NAMALWA (cell line): Measurements from ENCODE around the gene MOXD1.

Experiments used
- DNase-seq: peaks from one replicate; pipeline ENCODE4 v3.0.0-alpha.2; 2015; ENCODE audit warnings: low spot score

MOXD1 gene

DNA sequence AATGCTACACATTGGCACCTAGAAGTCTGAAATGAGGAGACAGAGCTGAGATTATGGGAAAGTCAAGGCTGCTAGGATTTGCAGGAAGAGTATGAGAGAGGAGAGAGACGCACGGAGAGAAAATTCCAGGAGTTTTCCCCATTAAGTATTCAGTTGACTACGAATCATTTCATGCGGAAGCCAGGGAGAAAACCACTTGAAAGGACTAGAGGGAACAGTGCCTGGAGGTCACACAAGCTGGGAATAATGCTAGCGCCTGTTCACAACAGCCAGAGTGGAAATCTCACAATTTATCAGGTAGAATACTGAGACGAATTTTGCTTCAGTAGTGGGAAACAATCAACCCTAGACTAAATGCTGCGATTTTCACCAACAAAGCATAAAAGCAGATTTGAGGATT, 118.6 kb downstream of the MOXD1 start:
- DNase-seq: no peak

DNA sequence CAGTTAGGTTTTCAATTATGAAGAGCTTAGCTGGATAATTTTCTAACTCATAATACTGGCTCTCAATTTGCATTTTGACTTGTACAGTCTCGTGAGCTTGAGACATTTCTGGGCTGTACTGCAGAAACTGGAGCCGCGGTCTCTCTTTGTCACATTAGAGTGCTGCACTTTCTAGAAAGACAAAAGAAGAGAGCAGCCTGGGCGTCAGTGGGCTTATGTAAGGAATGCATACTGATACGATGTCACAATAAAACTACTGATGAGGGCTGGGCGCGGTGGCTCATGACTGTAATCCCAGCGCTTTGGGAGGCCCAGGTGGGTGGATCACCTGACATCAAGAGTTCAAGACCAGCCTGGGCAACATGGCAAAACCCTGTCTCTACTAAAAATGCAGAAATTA, 120.8 kb downstream of the MOXD1 start:
- DNase-seq: no peak

- DNase-seq: peak; percentile 91
Measured at GRCh38 chr6:132279592-132280139, 121.6 kb downstream of the MOXD1 start.

DNA sequence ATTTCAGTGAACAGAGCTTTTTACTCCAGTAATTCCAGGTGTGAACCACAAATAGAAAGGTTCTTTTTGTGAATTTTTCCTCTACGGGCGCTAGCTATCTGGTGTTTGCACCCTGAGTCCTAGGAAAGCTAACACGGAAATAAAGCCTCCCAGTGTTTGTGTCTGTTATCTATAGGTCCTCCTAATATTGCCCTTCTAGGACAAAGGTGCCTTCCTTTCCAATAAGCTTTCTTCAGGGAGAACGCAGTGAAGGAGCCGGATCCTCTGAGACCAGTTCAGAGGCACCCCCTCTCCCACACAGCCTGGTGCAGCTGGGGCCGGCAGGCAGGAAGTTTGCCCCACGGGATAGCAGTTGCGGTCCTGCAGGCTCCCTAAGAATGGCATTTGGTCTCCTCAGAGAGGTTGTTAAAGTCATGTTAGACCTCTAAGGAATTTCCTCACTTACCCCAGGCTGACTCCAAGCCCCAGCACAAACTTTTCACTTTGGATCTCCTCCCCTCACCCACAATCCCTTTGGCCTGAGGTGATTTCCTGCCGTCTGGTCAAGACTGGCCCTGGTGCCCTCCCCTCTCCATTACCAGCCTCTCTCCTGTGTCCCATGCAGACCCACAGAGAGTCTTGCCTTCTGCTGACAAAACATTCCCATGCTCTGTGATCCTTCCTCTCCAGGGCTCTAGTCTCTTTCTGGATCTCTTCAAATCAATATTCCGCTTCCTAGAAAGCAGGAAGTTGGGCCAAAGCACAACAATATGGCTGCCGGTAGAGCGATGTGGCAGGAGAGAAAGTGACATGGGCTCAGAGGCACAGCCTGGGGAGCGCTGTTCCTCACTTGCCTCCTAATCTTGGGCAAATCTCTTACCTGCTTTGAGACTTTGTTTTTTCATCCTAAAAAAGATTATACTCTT, 126.0 kb downstream of the MOXD1 start:
- no peak for DNase-seq

GRCh38 chr6:132272776-132273175, 128.5 kb downstream of the MOXD1 start:
- no peak for DNase-seq

GRCh38 chr6:132270726-132271402, 130.4 kb downstream of the MOXD1 start:
- peak; percentile 49 for DNase-seq

- DNase-seq: peak; percentile 53
Measured at GRCh38 chr6:132268666-132269065, 132.6 kb downstream of the MOXD1 start.

GRCh38 chr6:132268209-132268608, 133.1 kb downstream of the MOXD1 start:
- DNase-seq: peak; percentile 40

GRCh38 chr6:132265451-132266097, 135.7 kb downstream of the MOXD1 start:
- DNase-seq: no peak

DNA sequence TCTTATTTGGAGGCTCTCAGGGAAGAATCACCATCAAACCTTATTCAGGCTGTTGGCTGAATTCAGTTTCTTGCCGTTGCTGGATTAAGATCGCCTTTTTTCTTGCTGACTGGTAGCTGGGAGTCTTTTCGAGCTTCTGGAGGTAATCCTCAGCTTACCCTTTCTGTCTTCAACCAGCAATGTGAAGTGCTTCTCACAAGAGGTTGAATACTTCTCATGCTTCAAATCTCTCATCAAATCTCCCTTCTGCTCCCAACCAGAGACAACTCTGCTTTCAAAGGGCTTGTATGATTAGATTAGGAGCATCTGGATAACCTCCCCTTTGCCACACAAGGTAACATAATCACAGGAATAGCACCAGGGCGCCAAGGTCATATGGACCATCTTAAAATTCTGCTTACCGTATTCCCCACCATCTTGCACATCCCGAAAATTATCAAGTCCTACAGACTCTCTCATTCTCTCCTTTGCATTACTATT, 137.2 kb downstream of the MOXD1 start:
- DNase-seq: no peak

DNA sequence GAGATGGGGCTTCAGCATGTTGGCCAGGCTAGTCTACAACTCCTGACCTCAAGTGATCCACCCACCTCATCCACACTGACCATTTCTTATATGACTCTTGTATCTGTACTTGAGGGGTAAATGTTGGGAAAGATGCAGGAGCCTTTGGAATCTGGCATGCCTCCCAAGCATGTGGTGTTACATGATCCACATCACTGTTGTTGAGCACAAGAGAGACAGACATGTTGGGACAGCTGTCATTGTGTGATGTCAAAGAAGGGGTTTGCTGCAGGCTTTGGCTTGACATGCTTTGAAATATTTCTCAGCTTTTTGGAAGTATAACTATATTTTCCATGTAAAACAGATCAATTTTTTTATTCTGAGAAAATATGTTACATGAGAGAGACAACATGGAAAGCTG, 139.9 kb downstream of the MOXD1 start:
- DNase-seq: no peak

- peak; percentile 46 for DNase-seq
Measured at GRCh38 chr6:132259070-132259469, 142.2 kb downstream of the MOXD1 start.

- DNase-seq: no peak
Measured at GRCh38 chr6:132257561-132257960, 143.7 kb downstream of the MOXD1 start.

DNA sequence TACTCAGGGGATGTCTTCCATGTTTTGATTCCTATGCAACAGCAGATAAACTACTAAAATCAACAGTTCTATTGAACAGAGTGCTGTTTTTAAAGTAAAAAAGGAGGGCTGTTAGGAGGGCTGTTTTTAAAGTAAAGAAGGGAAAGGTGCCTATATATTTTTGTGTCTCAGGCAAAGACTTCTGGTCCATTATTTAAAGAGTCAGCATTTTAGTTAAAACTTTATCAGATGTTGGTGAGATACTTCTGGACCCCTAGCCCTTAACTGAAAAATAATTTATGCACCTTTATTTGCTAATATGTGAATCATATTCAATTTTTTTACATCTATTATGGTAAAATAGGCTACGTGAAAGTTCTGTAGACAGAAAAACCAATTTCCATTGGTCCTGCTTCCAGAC, 144.8 kb downstream of the MOXD1 start:
- no peak for DNase-seq

GRCh38 chr6:132253906-132254305, 147.4 kb downstream of the MOXD1 start:
- no peak for DNase-seq

DNA sequence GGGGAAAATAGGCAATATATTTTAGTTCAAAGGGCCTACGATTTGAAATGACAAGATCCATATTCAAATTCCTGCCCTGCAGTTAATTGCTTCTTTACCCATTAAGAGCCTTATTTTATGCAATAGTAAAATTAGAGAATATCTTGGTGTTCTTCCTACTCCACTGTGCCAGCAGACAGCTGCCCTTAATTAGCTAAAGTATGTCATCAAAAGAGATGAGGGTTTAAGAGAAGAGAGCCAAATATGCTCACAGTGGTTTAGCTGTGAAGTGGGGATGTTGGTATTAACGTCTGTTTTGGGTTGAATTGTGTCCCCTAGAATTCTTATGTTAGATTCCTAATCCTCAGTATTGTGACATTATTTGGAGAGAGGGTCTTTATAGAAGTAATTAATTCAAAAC, 148.1 kb downstream of the MOXD1 start:
- DNase-seq: no peak

DNA sequence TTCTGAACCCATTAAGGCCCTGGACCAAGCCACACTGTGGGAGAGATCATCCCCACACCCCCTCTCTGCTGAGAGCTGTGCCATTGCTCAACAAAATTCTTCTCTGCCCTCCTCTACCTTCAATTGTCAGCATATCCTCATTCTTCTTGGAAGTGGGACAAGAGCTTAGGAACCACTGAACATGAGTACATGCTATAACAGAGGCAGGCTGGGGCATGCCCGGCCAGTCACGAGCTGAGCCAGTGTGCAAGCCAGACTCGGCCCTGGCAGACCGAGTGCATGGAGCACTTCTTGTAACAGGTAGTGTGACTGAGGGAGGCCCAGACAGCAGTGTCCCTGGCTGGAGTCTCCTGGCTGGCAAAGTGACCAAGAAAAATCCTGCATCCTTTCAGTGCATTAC, 149.2 kb downstream of the MOXD1 start:
- no peak for DNase-seq

GRCh38 chr6:132251711-132252110, 149.6 kb downstream of the MOXD1 start:
- no peak for DNase-seq

DNA sequence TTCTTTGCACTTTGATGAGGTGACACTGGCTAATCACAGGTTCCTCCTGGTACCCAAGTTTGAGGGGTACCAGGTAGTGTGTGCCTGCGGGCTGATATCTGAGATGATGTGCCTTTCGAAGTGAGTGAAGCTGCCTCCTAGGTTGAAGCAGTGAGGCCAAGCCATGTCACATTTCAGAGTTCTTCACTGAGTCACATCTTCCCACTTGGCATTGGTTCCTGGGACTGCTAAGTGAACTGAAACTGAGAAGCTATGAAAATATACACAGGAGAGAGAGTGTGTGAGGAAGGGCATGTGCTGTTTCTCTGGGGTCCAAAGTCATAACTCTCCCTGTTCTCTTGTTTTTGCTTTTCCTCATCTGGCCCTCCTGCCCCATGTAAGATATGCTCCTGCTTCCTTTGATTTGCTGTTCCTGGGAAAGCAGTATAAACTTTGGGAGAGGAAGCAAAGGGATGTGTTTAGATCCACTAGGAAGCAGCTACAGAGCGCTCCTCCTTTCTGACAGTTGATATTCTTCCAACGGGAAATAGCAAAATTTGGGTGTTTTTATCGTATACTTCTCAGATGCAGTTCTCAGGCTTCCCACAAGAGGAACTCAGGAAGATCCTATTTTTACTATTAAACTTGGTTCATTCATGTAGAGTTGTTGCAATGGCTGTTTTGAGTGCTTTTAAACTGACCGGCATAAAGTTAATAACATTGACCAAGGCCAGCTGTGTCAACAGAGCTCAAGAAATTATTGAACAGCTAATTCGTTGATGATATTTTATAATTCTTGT, 153.7 kb downstream of the MOXD1 start:
- DNase-seq: no peak

GRCh38 chr6:132246632-132247270, 154.5 kb downstream of the MOXD1 start:
- no peak for DNase-seq

DNA sequence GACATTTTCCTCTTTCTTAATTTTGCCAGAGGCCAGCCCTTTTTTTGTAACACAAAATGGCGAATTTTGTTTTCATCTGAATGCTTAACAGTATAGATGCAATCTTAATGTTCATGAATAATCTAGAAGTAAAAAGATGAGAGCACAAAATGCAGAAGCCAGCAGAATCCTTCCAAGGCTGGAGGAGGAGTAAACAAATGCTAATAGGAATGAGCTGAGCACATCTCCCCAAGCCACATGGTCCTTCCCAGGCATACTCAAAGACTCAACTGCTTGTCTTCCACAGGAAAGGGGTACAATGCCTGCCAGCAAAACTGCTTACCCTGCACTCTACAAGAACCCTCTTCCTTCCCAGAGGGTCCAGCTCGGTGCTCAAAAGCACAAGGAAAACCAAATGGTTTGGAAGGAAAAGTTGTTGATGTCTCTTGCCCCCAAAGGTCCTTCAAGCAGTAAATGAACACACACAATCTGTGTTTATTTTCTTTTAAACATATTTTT, 155.1 kb downstream of the MOXD1 start:
- DNase-seq: no peak
